ENCODE measurements around the gene FAM131A.

Gene FAM131A

GRCh38 chr3:184383033-184383740, 45.8 kb downstream of the FAM131A start:
- DNase-seq (ENCODE audit: low read depth, low spot score) = no peak
- Histone ChIP-seq H3K9me3 (ENCODE audit: control insufficient read depth, insufficient read depth, low read length) (no peaks in the 10 kb centered on the region), H3K4me3 (ENCODE audit: low read length) (no peak overlapping the region), H3K4me1 (ENCODE audit: control insufficient read depth, insufficient read depth, low read length) (no peaks in the 10 kb centered on the region; the same call in 1 of the 2 replicates), H3K27ac (ENCODE audit: low read length) (no peak overlapping the region), H3K36me3 (ENCODE audit: control insufficient read depth, insufficient read depth, low read length) (no peaks in the 10 kb centered on the region), H3K27me3 (ENCODE audit: control insufficient read depth, insufficient read depth, low read length) (peaks cover 29% of the 10 kb centered on the region)
- WGBS (ENCODE audit: insufficient coverage, insufficient read length) = no CpG with 5 or more reads among the region's 15 CpGs

- H3K4me1 ChIP-seq (ENCODE audit: control insufficient read depth, insufficient read depth, low read length) = no peaks in the 10 kb centered on the region; the same call in 1 of the 2 replicates
- WGBS (ENCODE audit: insufficient coverage, insufficient read length) = no CpG with 5 or more reads among the region's 9 CpGs
- no peak overlapping the region for H3K4me3 ChIP-seq (ENCODE audit: low read length)
- H3K27ac ChIP-seq (ENCODE audit: low read length) = no peak overlapping the region
- no peak for DNase-seq (ENCODE audit: low read depth, low spot score)
- no peaks in the 10 kb centered on the region for H3K36me3 ChIP-seq (ENCODE audit: control insufficient read depth, insufficient read depth, low read length)
- peaks cover 22% of the 10 kb centered on the region for H3K27me3 ChIP-seq (ENCODE audit: control insufficient read depth, insufficient read depth, low read length)
- H3K9me3 ChIP-seq (ENCODE audit: control insufficient read depth, insufficient read depth, low read length) = no peaks in the 10 kb centered on the region
Observed at GRCh38 chr3:184384342-184384741, 46.9 kb downstream of the FAM131A start.

DNA sequence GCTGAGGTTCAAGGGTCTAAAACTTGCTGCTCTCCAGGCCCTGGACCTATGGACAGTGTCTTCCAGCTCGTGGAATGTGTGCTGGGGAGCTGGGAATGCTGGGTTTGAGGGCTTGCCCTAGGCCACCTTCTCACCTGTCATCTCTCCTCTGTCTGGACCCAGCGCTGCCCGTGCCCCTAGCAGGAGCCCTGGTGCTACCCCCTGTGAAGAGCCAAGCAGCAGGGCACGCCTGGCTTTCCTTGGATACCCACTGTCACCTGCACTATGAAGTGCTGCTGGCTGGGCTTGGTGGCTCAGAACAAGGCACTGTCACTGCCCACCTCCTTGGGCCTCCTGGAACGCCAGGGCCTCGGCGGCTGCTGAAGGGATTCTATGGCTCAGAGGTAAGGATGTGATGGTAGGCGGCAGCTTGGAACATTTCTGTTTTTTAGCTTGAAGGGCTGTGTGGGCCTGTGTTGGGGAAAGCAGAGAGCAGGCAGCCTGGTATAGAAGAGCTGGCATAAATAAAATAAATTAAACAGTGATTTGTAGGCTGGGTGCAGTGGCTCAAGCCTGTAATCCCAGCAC, 47.5 kb downstream of the FAM131A start:
- Histone ChIP-seq H3K4me3 (ENCODE audit: low read length) (no peak overlapping the region), H3K36me3 (ENCODE audit: control insufficient read depth, insufficient read depth, low read length) (no peaks in the 10 kb centered on the region), H3K27me3 (ENCODE audit: control insufficient read depth, insufficient read depth, low read length) (peaks cover 20% of the 10 kb centered on the region), H3K27ac (ENCODE audit: low read length) (no peak overlapping the region), H3K4me1 (ENCODE audit: control insufficient read depth, insufficient read depth, low read length) (no peaks in the 10 kb centered on the region; the same call in 1 of the 2 replicates), H3K9me3 (ENCODE audit: control insufficient read depth, insufficient read depth, low read length) (no peaks in the 10 kb centered on the region)
- no peak for DNase-seq (ENCODE audit: low read depth, low spot score)
- no CpG with 5 or more reads among the region's 8 CpGs for WGBS (ENCODE audit: insufficient coverage, insufficient read length)

- WGBS (ENCODE audit: insufficient coverage, insufficient read length) = no CpG with 5 or more reads among the region's 37 CpGs
- DNase-seq (ENCODE audit: low read depth, low spot score) = no peak
- Histone ChIP-seq H3K27me3 (ENCODE audit: control insufficient read depth, insufficient read depth, low read length) (peaks cover 12% of the 10 kb centered on the region), H3K9me3 (ENCODE audit: control insufficient read depth, insufficient read depth, low read length) (no peaks in the 10 kb centered on the region), H3K4me1 (ENCODE audit: control insufficient read depth, insufficient read depth, low read length) (no peaks in the 10 kb centered on the region; the same call in 1 of the 2 replicates), H3K4me3 (ENCODE audit: low read length) (no peak overlapping the region), H3K27ac (ENCODE audit: low read length) (no peak overlapping the region), H3K36me3 (ENCODE audit: control insufficient read depth, insufficient read depth, low read length) (no peaks in the 10 kb centered on the region)
Observed at GRCh38 chr3:184386047-184386806, 48.8 kb downstream of the FAM131A start.

DNA sequence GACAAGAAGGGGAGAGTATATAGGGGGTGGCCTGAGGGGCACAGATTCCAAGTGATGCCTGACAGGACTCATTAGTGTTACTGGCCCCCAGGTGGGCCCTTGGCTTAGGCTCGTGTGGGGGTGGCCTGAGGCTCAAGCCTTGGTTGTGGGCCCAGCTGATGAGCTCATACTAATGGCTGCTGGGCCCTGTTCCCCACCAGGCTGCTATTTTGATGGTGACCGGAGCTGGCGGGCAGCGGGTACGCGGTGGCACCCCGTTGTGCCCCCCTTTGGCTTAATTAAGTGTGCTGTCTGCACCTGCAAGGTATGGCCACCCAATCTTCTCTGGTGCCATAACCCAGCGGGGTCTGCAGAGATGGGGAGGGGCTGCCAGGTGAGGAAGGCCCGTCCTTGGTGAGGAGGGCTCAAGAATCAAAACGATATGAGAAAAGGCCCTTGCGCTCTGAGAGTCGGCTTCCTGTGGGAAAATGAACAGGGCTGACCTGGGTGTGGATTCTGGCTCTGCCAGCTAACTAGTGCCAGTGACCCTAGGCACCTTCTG, 49.8 kb downstream of the FAM131A start:
- Histone ChIP-seq H3K4me3 (ENCODE audit: low read length) (no peak overlapping the region), H3K27ac (ENCODE audit: low read length) (no peak overlapping the region), H3K27me3 (ENCODE audit: control insufficient read depth, insufficient read depth, low read length) (peaks cover 2% of the 10 kb centered on the region; the same call in 1 of the 2 replicates), H3K36me3 (ENCODE audit: control insufficient read depth, insufficient read depth, low read length) (no peaks in the 10 kb centered on the region), H3K4me1 (ENCODE audit: control insufficient read depth, insufficient read depth, low read length) (no peaks in the 10 kb centered on the region), H3K9me3 (ENCODE audit: control insufficient read depth, insufficient read depth, low read length) (no peaks in the 10 kb centered on the region)
- no peak for DNase-seq (ENCODE audit: low read depth, low spot score)
- no CpG with 5 or more reads among the region's 12 CpGs for WGBS (ENCODE audit: insufficient coverage, insufficient read length)

DNA sequence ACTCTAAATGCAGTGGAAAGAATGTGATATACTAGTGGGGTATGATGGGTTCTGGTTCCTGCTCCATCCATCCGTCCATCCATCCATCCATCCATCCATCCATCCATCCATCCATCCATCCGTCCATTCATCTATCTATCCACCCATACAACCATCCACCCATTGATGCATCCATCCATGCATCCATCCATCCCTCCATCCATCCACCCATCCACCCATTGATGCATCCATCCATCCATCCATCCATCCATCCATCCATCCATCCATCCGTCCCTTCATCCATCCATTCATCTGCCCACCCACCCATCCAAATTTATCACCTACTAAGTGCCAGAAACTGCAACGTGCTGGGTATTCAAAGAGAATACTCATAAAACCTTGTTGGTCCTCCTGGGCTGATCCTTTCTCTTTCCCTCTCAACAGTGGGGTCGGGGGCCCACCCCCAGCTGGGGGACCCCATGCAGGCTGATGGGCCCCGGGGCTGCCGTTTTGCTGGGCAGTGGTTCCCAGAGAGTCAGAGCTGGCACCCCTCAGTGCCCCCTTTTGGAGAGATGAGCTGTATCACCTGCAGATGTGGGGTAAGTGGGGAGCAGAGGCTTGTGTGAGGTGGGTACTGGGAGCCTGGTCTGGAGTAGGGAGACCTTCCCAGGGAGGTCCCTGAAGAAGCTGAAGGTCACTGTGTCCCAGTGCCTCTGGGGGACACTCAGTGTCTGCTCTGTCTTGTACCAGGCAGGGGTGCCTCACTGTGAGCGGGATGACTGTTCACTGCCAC, 51.0 kb downstream of the FAM131A start:
- no CpG with 5 or more reads among the region's 8 CpGs for WGBS (ENCODE audit: insufficient coverage, insufficient read length)
- no peaks in the 10 kb centered on the region for H3K9me3 ChIP-seq (ENCODE audit: control insufficient read depth, insufficient read depth, low read length)

GRCh38 chr3:184388936-184389230, 51.5 kb downstream of the FAM131A start:
- no CpG with 5 or more reads among the region's 8 CpGs for WGBS (ENCODE audit: insufficient coverage, insufficient read length)
- DNase-seq (ENCODE audit: low read depth, low spot score) = no peak

More for the DNA sequence above, 51.0 kb downstream of the FAM131A start:
- DNase-seq (ENCODE audit: low read depth, low spot score) = no peak
- Histone ChIP-seq H3K27me3 (ENCODE audit: control insufficient read depth, insufficient read depth, low read length) (no peaks in the 10 kb centered on the region), H3K4me3 (ENCODE audit: low read length) (no peak overlapping the region), H3K27ac (ENCODE audit: low read length) (no peak overlapping the region), H3K36me3 (ENCODE audit: control insufficient read depth, insufficient read depth, low read length) (no peaks in the 10 kb centered on the region), H3K4me1 (ENCODE audit: control insufficient read depth, insufficient read depth, low read length) (no peaks in the 10 kb centered on the region)

GRCh38 chr3:184389384-184389783, 52.0 kb downstream of the FAM131A start:
- Histone ChIP-seq H3K36me3 (ENCODE audit: control insufficient read depth, insufficient read depth, low read length) (no peaks in the 10 kb centered on the region), H3K9me3 (ENCODE audit: control insufficient read depth, insufficient read depth, low read length) (no peaks in the 10 kb centered on the region), H3K27me3 (ENCODE audit: control insufficient read depth, insufficient read depth, low read length) (no peaks in the 10 kb centered on the region), H3K27ac (ENCODE audit: low read length) (no peak overlapping the region), H3K4me3 (ENCODE audit: low read length) (no peak overlapping the region), H3K4me1 (ENCODE audit: control insufficient read depth, insufficient read depth, low read length) (no peaks in the 10 kb centered on the region)
- no CpG with 5 or more reads among the region's 5 CpGs for WGBS (ENCODE audit: insufficient coverage, insufficient read length)
- no peak for DNase-seq (ENCODE audit: low read depth, low spot score)

More at GRCh38 chr3:184388936-184389230, 51.5 kb downstream of the FAM131A start:
- Histone ChIP-seq H3K4me1 (ENCODE audit: control insufficient read depth, insufficient read depth, low read length) (no peaks in the 10 kb centered on the region), H3K9me3 (ENCODE audit: control insufficient read depth, insufficient read depth, low read length) (no peaks in the 10 kb centered on the region), H3K27me3 (ENCODE audit: control insufficient read depth, insufficient read depth, low read length) (no peaks in the 10 kb centered on the region), H3K27ac (ENCODE audit: low read length) (no peak overlapping the region), H3K36me3 (ENCODE audit: control insufficient read depth, insufficient read depth, low read length) (no peaks in the 10 kb centered on the region), H3K4me3 (ENCODE audit: low read length) (no peak overlapping the region)

DNA sequence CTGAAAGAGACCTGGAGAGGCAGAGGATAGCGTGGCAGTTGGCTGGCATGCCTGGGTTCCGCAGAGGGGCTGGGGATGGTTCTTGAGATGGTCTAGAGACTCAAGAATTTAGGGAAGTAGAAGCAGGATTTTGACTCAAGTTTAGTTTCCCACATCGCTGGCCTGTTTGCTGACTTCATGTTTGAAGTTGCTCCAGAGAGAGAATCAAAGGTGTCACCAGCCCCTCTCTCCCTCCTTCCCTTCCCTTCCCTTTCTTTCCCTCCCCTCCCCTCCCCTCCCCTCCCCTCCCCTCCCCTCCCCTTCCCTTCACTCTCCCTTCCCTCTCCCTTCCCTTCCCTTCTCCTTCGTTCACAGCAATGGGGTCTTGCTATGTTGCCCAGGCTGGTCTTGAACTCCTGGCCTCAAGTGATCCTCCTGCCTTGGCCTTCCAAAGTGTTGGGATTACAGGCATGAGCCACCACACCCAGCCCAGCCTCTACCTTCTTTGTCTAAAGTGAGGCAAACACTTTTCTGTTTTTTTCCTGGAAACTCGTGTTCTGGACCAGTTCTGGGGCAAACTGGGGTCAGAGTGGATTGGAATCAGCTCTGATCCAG, 52.6 kb downstream of the FAM131A start:
- WGBS (ENCODE audit: insufficient coverage, insufficient read length) = no CpG with 5 or more reads among the region's 5 CpGs
- no peaks in the 10 kb centered on the region for H3K4me1 ChIP-seq (ENCODE audit: control insufficient read depth, insufficient read depth, low read length)
- no peaks in the 10 kb centered on the region for H3K27me3 ChIP-seq (ENCODE audit: control insufficient read depth, insufficient read depth, low read length)
- no peaks in the 10 kb centered on the region for H3K9me3 ChIP-seq (ENCODE audit: control insufficient read depth, insufficient read depth, low read length)
- no peak overlapping the region for H3K27ac ChIP-seq (ENCODE audit: low read length)
- H3K4me3 ChIP-seq (ENCODE audit: low read length) = no peak overlapping the region
- no peak for DNase-seq (ENCODE audit: low read depth, low spot score)
- H3K36me3 ChIP-seq (ENCODE audit: control insufficient read depth, insufficient read depth, low read length) = no peaks in the 10 kb centered on the region

DNA sequence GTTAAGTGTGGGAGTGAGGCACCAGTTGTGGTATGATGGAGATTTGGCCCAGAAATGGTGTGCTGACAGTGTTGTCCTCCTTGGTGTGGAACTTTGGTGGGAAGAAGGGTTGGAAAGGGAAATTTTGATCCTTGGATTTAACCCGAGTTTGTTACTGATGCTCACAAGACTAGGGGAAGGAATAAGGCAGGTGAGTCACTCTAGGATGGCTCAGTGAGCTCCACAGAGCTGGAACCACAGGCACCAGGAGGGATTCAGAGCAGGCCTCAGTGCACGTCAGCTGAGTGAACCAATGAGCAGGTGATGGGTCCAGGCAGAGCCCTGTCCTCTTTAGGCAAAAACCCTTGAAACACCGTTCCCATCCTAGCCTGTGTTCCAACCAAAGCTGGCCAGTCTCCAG, 53.9 kb downstream of the FAM131A start:
- WGBS (ENCODE audit: insufficient coverage, insufficient read length) = no CpG with 5 or more reads among the region's 3 CpGs
- Histone ChIP-seq H3K36me3 (ENCODE audit: control insufficient read depth, insufficient read depth, low read length) (no peaks in the 10 kb centered on the region), H3K27ac (ENCODE audit: low read length) (no peak overlapping the region), H3K4me1 (ENCODE audit: control insufficient read depth, insufficient read depth, low read length) (no peaks in the 10 kb centered on the region), H3K4me3 (ENCODE audit: low read length) (no peak overlapping the region), H3K9me3 (ENCODE audit: control insufficient read depth, insufficient read depth, low read length) (no peaks in the 10 kb centered on the region), H3K27me3 (ENCODE audit: control insufficient read depth, insufficient read depth, low read length) (no peaks in the 10 kb centered on the region)
- DNase-seq (ENCODE audit: low read depth, low spot score) = no peak

Data from iPS DF 6.9 (cell line).